Bronchial epithelial cell (primary cell): Measurements from ENCODE around the gene EFHD2. TPM values are rescaled to one million over a fixed set of nuclear protein-coding genes. Genes with fewer than 3 reads are reported as not detected.

Experiments used
- DNase-seq: peaks from one replicate; pipeline ENCODE4 v3.0.0-alpha.2; 2010; ENCODE audit warnings: low read depth
- FAIRE-seq: peaks from 2 replicates; lab custom pipeline; 2011; peaks lifted over from hg19 to GRCh38; lab: Jason Lieb, UNC
- H3K27me3 ChIP-seq: 2 replicates; pipeline ENCODE4 v1.5.1; 2011; ENCODE audit warnings: low read length; ENCODE audit not compliant: control insufficient read depth, insufficient read depth
- H3K36me3 ChIP-seq: 2 replicates; pipeline ENCODE4 v1.5.1; 2011; ENCODE audit warnings: low read length; ENCODE audit not compliant: control insufficient read depth, insufficient read depth
- H3K4me3 ChIP-seq: 2 replicates; pipeline ENCODE4 v1.5.1; 2011; ENCODE audit warnings: mild to moderate bottlenecking, low read depth, low read length, control low read depth
- total RNA-seq: library from RNA; depleted of rRNA; stranded (reverse); fragments of >200 nt; gene quantifications from 2 replicates; pipeline ENCODE4 v1.2.1, GENCODE V29; 2014
- TF ChIP-seq, protein P1 (sequence below): IDR thresholded peaks from 2 replicates; pipeline ENCODE4 v1.5.1; 2011; ENCODE audit warnings: mild to moderate bottlenecking, moderate library complexity, low read length, control low read depth, inconsistent platforms; ENCODE audit not compliant: insufficient read depth, severe bottlenecking

EFHD2 gene
- total RNA-seq, 1 donor from 2014 or later = 42.6 TPM

DNA sequence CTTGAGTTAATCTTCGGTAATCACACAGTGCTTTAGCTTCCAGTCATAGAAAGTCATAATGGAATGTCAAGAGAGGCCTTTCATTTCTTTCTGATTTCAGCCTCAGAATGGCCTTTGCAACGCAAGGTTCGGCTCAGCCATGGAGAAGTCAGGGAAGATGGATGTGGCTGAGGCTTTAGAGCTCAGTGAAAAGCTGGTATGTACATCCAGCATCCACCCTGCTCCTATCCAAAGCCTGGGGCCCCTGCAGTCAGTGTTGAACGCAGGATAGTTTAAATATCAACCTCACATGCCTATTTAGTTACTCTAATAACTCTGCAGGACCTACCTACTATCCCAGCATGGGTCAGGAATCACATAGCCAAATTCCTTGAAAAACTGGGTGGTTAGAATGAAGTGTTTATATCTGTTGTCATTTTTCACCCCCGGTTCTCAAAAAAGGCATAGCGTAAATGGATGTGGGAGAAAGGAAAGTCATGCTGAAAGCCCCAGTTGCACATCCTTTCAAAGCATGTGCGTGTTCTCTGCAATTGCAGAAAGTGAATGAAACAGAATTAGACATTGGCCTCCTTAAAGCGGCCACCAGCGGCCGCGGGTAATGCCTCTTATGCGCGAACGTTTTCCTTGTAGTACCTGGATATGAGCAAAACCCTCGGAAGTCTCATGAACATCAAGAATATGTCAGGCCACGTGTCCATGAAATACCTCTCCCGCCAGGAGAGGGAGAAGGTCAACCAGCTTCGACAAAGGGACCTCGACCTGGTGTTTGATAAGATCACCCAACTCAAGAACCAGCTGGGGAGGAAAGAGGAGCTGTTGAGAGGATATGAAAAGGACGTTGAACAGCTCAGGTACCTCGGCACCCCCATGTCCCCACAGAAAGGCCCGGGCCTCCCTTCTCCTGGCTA is 28.8 kb upstream of the EFHD2 start:
- TF ChIP-seq, protein P1, sequence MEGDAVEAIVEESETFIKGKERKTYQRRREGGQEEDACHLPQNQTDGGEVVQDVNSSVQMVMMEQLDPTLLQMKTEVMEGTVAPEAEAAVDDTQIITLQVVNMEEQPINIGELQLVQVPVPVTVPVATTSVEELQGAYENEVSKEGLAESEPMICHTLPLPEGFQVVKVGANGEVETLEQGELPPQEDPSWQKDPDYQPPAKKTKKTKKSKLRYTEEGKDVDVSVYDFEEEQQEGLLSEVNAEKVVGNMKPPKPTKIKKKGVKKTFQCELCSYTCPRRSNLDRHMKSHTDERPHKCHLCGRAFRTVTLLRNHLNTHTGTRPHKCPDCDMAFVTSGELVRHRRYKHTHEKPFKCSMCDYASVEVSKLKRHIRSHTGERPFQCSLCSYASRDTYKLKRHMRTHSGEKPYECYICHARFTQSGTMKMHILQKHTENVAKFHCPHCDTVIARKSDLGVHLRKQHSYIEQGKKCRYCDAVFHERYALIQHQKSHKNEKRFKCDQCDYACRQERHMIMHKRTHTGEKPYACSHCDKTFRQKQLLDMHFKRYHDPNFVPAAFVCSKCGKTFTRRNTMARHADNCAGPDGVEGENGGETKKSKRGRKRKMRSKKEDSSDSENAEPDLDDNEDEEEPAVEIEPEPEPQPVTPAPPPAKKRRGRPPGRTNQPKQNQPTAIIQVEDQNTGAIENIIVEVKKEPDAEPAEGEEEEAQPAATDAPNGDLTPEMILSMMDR = no peak
- DNase-seq = no peak
- H3K27me3 ChIP-seq = peaks cover 3% of the 10 kb centered on the region
- H3K4me3 ChIP-seq = no peak overlapping the region
- FAIRE-seq = no peak
- no peaks in the 10 kb centered on the region for H3K36me3 ChIP-seq

DNA sequence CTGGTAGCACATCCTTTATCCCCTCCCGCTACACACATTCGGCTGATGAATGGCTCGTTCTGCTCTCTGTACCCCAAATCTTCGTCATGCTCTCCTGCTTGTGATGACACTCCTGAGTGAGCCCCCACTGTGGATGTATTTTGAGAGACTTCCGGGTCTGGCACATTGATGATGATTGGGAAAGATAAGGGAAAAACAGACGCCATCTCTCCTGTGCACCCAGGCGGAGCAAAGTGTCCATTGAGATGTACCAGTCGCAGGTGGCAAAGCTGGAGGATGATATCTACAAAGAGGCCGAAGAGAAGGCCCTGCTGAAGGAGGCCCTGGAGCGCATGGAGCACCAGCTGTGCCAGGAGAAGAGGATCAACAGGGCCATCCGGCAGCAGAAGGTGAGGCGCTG is 27.9 kb upstream of the EFHD2 start:
- peaks cover 5% of the 10 kb centered on the region for H3K27me3 ChIP-seq
- H3K36me3 ChIP-seq = no peaks in the 10 kb centered on the region
- no peak overlapping the region for H3K4me3 ChIP-seq
- FAIRE-seq (no peak), DNase-seq (no peak)
- TF ChIP-seq, protein P1 = no peak

DNA sequence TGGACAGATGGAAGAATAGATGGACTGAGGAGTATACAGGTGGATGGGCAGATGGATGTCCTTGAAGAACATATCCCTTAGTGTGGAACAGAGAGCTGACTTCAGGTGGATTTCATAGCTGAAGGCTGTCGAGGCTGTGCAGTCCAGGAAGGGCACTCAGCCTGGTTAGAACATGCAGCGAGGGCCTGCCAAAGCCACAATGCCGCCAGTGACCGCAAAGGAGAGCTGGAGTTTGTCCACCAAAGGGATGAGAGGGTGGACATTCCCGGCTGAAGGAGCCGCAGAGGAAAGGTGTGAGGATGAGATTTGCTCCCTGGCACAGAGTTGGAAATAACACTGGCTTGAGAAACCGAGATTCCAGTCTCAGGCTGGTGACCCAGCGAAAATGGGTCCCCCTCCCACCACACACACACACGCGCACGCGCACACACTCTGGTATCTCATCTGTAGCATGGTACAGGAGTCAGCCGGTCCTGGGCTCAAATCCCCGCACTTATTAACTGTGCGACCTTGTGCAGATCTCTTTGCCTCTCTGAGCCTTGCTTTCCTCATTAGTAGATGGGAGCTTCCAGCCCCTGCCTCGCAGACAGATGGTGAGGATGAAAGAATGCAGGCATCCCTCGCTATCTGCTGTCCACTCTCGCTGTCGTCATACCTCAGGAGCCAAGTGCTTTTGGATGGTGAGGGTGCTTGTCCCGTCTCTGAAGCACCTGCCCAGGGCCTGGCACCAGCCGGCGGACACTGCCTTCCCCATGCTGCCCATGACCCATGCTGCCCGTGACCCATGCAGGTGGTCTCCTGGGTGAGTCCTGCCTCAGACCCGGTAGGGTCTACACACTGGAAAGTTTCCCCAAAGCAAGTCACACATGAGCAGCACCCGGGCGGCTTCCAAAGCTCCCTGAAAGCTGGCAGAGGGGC is 26.8 kb upstream of the EFHD2 start:
- DNase-seq (no peak), FAIRE-seq (peak; percentile 58)
- H3K36me3 ChIP-seq = no peaks in the 10 kb centered on the region
- no peak overlapping the region for H3K4me3 ChIP-seq
- TF ChIP-seq, protein P1 = no peak
- H3K27me3 ChIP-seq = peaks cover 5% of the 10 kb centered on the region

DNA sequence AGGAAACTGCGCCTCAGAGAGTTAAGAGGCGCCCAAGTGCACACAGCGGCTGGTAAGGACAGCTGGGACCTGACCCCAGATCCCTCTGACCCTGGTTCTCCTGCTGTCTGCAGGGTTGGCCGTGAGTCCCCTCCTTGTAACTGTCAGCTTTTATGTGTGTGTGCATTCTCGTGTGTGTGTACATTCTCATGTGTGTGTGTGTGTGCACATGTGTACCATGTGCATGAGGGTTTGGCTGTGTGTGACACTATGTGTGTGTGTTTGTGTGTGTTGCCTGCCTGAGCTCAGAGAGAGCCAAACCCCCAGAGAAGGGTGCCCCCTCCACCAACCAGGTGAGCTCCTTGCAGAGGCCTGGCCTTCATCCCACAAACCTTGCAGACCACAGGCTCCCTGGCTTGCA is 25.9 kb upstream of the EFHD2 start:
- FAIRE-seq (no peak), DNase-seq (no peak)
- H3K27me3 ChIP-seq = peaks cover 10% of the 10 kb centered on the region
- no peak overlapping the region for H3K4me3 ChIP-seq
- TF ChIP-seq, protein P1 = no peak
- no peaks in the 10 kb centered on the region for H3K36me3 ChIP-seq

DNA sequence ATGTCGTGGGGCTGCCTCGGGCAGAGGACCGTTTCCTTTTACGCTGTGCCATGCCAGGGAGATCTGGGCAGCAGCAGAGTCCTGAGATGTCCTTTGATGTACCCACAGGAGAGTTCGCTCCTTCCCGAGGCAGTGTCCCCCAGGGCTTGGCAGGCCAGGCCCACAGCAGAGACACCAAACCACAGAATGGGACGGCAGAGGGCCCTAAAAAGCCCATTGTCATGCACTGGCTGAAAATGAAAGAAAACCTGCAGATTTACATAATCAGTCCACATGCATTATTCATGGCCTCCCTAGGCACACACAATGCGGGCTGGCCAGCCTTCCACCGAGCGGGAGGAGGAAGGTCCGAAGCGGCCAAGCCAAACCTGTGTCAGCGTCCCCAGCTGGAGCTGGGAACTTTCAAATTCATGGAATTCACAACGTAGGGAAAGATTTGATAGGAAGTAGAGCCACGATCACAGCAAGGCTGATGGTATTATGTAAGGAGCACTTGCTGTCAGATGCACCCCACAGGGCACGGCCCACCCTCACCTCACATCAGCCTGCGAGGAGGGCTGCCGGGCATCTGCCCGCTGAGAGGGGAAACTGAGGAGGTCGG is 25.3 kb upstream of the EFHD2 start:
- DNase-seq (no peak), FAIRE-seq (no peak)
- peaks cover 10% of the 10 kb centered on the region for H3K27me3 ChIP-seq
- no peaks in the 10 kb centered on the region for H3K36me3 ChIP-seq
- TF ChIP-seq, protein P1 = no peak
- no peak overlapping the region for H3K4me3 ChIP-seq
